Measurements from ENCODE around the gene SELENOH.
"Not testable (repeated sequence)": the region's sequence is repeated elsewhere in the genome, so short reads cannot be mapped to it uniquely, and the experiment has no call there.

SELENOH gene

GRCh38 chr11:57741132-57742086 is at the start of gene SELENOH:
SELENOH (plus strand) TSS chr11:57741491; CDS start chr11:57741596, 105 bp downstream.
- DNase-seq (ENCODE audit: low spot score): peak; percentile 98

- no peak for DNase-seq (ENCODE audit: low spot score)
Measured at GRCh38 chr11:57698843-57699365, 42.4 kb upstream of the SELENOH start.

GRCh38 chr11:57699813-57700212 is 41.5 kb upstream of the SELENOH start:
- DNase-seq (ENCODE audit: low spot score): no peak

GRCh38 chr11:57700425-57700824 is 40.9 kb upstream of the SELENOH start:
- no peak for DNase-seq (ENCODE audit: low spot score)

- DNase-seq (ENCODE audit: low spot score): no peak
Measured at GRCh38 chr11:57703341-57703740, 38.0 kb upstream of the SELENOH start.

GRCh38 chr11:57704932-57705331 is 36.4 kb upstream of the SELENOH start:
- no peak for DNase-seq (ENCODE audit: low spot score)

GRCh38 chr11:57705432-57705831 is 35.9 kb upstream of the SELENOH start:
- not testable (repeated sequence) for DNase-seq (ENCODE audit: low spot score)

- no peak for DNase-seq (ENCODE audit: low spot score)
Measured at GRCh38 chr11:57709802-57710367, 31.4 kb upstream of the SELENOH start.

GRCh38 chr11:57711414-57712255 is 29.7 kb upstream of the SELENOH start, which contains the start of gene MED19:
MED19 (minus strand) TSS chr11:57712215; CDS start chr11:57712179, 36 bp downstream.
- DNase-seq (ENCODE audit: low spot score): no peak

GRCh38 chr11:57712256-57713150 is 28.8 kb upstream of the SELENOH start, which contains the start of gene TMX2:
TMX2 (plus strand) TSS chr11:57712593; CDS start chr11:57712619, 26 bp downstream.
- DNase-seq (ENCODE audit: low spot score): peak; percentile 95

GRCh38 chr11:57713835-57714234 is 27.5 kb upstream of the SELENOH start:
- no peak for DNase-seq (ENCODE audit: low spot score)

GRCh38 chr11:57716726-57717125 is 24.6 kb upstream of the SELENOH start:
- not testable (repeated sequence) for DNase-seq (ENCODE audit: low spot score)

- no peak for DNase-seq (ENCODE audit: low spot score)
Measured at GRCh38 chr11:57727185-57727584, 14.1 kb upstream of the SELENOH start.

- no peak for DNase-seq (ENCODE audit: low spot score)
Measured at GRCh38 chr11:57728829-57729228, 12.5 kb upstream of the SELENOH start.

GRCh38 chr11:57729479-57729878 is 11.8 kb upstream of the SELENOH start:
- DNase-seq (ENCODE audit: low spot score): no peak

- DNase-seq (ENCODE audit: low spot score): no peak
Measured at GRCh38 chr11:57732661-57733060, 8.6 kb upstream of the SELENOH start.

GRCh38 chr11:57735619-57736298 is 5.5 kb upstream of the SELENOH start:
- DNase-seq (ENCODE audit: low spot score): no peak

- no peak for DNase-seq (ENCODE audit: low spot score)
Measured at GRCh38 chr11:57742087-57742452, 779 bp downstream of the SELENOH start.

- DNase-seq (ENCODE audit: low spot score): no peak
Measured at GRCh38 chr11:57744357-57744756, 3.1 kb downstream of the SELENOH start.

GRCh38 chr11:57745206-57745605 is 3.9 kb downstream of the SELENOH start:
- no peak for DNase-seq (ENCODE audit: low spot score)

All from AG20443 (cell line).